ENCODE measurements around the gene TM4SF18. TPM values are rescaled to one million over a fixed set of nuclear protein-coding genes. Genes with fewer than 3 reads are reported as not detected.

Gene TM4SF18
- total RNA-seq, 3 donors from 2014 or later = 7.2 to 43.8 (median 25.9) TPM

DNA sequence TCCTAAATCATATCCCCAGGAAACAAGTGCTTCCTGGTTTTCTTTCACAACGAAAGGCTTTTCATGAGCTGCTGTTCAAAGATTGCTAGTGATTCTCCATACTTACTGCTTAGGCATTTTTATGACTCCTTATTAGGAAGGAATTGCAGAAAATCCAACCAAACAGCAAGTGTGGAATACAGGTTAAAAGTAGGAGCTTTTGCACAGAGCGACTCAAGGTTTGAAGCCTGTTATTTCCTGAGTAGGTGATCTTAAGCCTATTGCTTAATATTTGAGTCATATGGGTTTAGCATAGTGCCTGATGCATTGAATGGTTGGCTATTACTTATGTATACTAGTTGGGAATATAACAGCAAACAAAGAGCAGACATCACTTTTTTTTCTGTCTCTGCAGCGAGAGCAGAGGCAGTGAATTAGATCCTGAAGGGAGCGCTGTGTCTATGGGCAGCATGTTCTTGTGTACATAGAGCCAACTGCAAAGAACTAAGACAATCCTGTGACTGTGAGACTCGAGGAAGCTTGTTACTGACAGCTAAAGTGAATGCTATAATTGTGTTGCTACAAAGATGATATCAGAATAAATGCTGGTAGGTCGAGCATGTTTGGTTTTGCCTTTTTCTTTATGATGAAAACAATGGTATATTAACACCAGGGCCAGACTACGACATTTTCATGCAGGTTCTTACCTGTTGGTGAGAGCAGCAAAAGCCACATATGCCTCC lies 37.7 kb upstream of the TM4SF18 start:
- peak overlapping the region; percentile 84 to 96 for H3K27ac ChIP-seq
- peaks cover 0 to 12% of the 10 kb centered on the region in 2 donors for H3K4me1 ChIP-seq
- no peaks in the 10 kb centered on the region for H3K9me3 ChIP-seq
- intact Hi-C loops (cut with DNase I; ENCODE audit: low total_unique reads) = loop anchor here (10.0 kb wide), 1 partner anchor 104 kb away; the partner anchor contains the start of gene TM4SF4
- peak in 2 of 3 donors; percentile 39 to 54 for TF ChIP-seq POLR2AphosphoS5 (IDR thresholded peaks at IDR 0.05)
- TF ChIP-seq, protein P1, sequence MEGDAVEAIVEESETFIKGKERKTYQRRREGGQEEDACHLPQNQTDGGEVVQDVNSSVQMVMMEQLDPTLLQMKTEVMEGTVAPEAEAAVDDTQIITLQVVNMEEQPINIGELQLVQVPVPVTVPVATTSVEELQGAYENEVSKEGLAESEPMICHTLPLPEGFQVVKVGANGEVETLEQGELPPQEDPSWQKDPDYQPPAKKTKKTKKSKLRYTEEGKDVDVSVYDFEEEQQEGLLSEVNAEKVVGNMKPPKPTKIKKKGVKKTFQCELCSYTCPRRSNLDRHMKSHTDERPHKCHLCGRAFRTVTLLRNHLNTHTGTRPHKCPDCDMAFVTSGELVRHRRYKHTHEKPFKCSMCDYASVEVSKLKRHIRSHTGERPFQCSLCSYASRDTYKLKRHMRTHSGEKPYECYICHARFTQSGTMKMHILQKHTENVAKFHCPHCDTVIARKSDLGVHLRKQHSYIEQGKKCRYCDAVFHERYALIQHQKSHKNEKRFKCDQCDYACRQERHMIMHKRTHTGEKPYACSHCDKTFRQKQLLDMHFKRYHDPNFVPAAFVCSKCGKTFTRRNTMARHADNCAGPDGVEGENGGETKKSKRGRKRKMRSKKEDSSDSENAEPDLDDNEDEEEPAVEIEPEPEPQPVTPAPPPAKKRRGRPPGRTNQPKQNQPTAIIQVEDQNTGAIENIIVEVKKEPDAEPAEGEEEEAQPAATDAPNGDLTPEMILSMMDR (IDR thresholded peaks at IDR 0.05) = no peak
- H3K36me3 ChIP-seq = no peaks in the 10 kb centered on the region
- peak overlapping the region in 1 of 3 donors; percentile 14 for H3K4me3 ChIP-seq
- H3K27me3 ChIP-seq = no peaks in the 10 kb centered on the region
- no peak for DNase-seq (ENCODE audit: low spot score in 2 of 2)

GRCh38 chr3:149369991-149370866 lies 36.8 kb upstream of the TM4SF18 start:
- TF ChIP-seq, protein P1 (IDR thresholded peaks at IDR 0.05) = no peak
- TF ChIP-seq POLR2A (IDR thresholded peaks at IDR 0.05) (no peak), POLR2AphosphoS5 (IDR thresholded peaks at IDR 0.05) (peak in 1 of 3 donors; percentile 59)
- Histone ChIP-seq H3K4me3 (no peak overlapping the region), H3K36me3 (no peaks in the 10 kb centered on the region), H3K27ac (peak overlapping the region; percentile 84 to 96), H3K9me3 (no peaks in the 10 kb centered on the region), H3K27me3 (no peaks in the 10 kb centered on the region), H3K4me1 (peaks cover 0 to 12% of the 10 kb centered on the region in 2 donors)
- DNase-seq (ENCODE audit: low spot score in 2 of 2) = no peak
- intact Hi-C loops (cut with DNase I; ENCODE audit: low total_unique reads) = loop anchor here (10.0 kb wide), 1 partner anchor 105 kb away; the partner anchor contains the start of gene TM4SF4

DNA sequence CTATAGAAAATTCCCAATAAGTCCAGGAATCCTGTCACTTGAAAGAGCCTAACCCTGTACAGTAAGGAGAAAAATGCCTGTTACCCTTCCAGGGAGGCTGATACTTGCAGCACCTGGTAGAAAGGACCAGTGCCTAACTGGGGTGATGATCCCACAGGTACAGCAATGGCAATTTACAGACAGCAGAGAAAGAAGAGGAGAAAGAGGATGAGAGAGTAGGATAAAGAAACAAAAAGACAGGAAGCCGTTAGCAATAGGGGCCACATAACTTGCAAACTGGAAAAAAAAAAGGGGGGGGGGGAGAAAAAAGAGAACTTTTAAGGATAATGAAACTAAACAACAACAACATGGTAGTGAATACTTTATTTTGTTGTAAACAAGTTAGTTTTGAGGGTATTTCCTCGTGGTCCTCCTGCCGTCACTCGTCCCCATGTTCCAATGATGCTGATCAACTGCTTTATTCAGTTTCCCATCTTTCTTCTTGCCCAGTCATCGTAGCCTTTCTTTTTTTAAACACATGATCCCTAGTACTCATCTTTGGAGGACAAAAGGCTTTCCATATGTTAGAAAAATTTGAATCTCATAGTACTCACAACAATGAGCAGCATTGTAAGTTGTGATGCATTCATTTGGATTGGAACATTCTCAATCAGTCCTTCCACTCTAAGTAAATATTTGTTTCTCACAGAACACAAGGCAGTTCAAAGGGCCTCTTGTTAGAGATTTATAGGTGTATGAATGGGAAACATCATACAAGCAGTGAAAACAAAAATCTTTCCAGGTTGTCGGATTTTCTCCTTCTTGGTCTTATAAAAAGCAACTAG lies 35.5 kb upstream of the TM4SF18 start:
- H3K4me3 ChIP-seq = no peak overlapping the region
- TF ChIP-seq POLR2AphosphoS5 (IDR thresholded peaks at IDR 0.05) (peak in 1 of 3 donors; percentile 65), POLR2A (IDR thresholded peaks at IDR 0.05) (no peak)
- TF ChIP-seq, protein P1 (IDR thresholded peaks at IDR 0.05) = no peak
- no peaks in the 10 kb centered on the region for H3K9me3 ChIP-seq
- no peak for DNase-seq (ENCODE audit: low spot score in 2 of 2)
- no peaks in the 10 kb centered on the region for H3K36me3 ChIP-seq
- H3K27me3 ChIP-seq = no peaks in the 10 kb centered on the region
- peaks cover 0 to 12% of the 10 kb centered on the region in 2 donors for H3K4me1 ChIP-seq
- intact Hi-C loops (cut with DNase I; ENCODE audit: low total_unique reads) = no loop called here
- peak overlapping the region; percentile 73 to 96 for H3K27ac ChIP-seq

DNA sequence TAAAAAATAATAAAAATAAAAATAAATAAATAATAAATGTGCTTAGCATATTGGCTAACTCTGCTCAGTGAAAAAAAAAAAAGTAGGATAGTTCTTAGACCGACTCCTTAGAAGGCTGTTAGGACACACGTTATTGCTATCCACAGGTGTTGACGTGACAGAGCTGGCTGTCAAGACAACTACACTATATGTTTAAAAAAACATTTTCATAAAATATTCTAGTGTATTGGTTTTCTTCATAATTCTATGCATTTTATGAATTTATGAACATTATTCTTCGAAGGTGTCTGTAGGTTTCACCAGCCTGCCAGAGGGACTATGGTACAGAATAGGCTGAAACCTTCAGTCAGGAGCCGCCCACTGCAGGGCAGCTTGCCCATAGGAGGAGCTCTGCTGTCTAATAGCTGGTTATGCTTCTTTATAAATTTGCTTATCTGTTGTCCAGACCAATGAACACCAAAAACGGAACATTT lies 34.8 kb upstream of the TM4SF18 start:
- Histone ChIP-seq H3K27me3 (no peaks in the 10 kb centered on the region), H3K36me3 (no peaks in the 10 kb centered on the region), H3K27ac (peak overlapping the region; percentile 73 to 96), H3K9me3 (no peaks in the 10 kb centered on the region), H3K4me1 (peaks cover 0 to 12% of the 10 kb centered on the region in 2 donors), H3K4me3 (no peak overlapping the region)
- intact Hi-C loops (cut with DNase I; ENCODE audit: low total_unique reads) = no loop called here
- no peak for DNase-seq (ENCODE audit: low spot score in 2 of 2)
- TF ChIP-seq POLR2A (IDR thresholded peaks at IDR 0.05) (no peak), POLR2AphosphoS5 (IDR thresholded peaks at IDR 0.05) (peak in 2 of 3 donors; percentile 10 to 25)

All from breast epithelium (tissue), 4 donors.